HepG2 (cell line): Measurements from ENCODE around the gene AP3D1. TPM values are rescaled to one million over a fixed set of nuclear protein-coding genes. Genes with fewer than 3 reads are reported as not detected.

ENCODE experiments used
- ATAC-seq: fragments of 200-7000 bp; cut with Tn5 transposase; 3 replicates; pipeline ENCODE4 v1.9.1; 2020; ENCODE audit warnings: mild to moderate bottlenecking, moderate library complexity
- BruUV-seq: library from RNA; stranded (reverse); fragments of 400-500 nt; replicated peaks from 2 replicates; lab custom pipeline; 2021; lab: Mats Ljungman, UMichigan
- CTCF ChIA-PET: fragments of 300-600 bp; formaldehyde crosslinking; extraction: SDS; loops from one replicate; lab custom pipeline; 2021; ENCODE audit warnings: low total read pairs, inconsistent platforms, low intra/inter-chr PET ratio; lab: Yijun Ruan, JAX
- POLR2A ChIA-PET: fragments of 350-600 bp; sonication (Branson Sonifier 250); formaldehyde crosslinking; loops from one replicate; lab custom pipeline; 2020; ENCODE audit warnings: antibody characterized with exemption, inconsistent platforms; lab: Yijun Ruan, JAX
- DNase-seq: peaks from one replicate; pipeline ENCODE4 v3.0.0-alpha.2; 2015; ENCODE audit warnings: low spot score
- FAIRE-seq: peaks from 3 replicates; lab custom pipeline; 2011; peaks lifted over from hg19 to GRCh38; lab: Jason Lieb, UNC
- H2AFZ ChIP-seq: one replicate; pipeline ENCODE4 v1.6.1; 2011; ENCODE audit warnings: low read length, inconsistent platforms
- H3K27ac ChIP-seq: fragments of 300-600 bp; 3 replicates; pipeline ENCODE4 v1.8.0; 2011; ENCODE audit warnings: mixed run types, mild to moderate bottlenecking, mixed read lengths, low read length, inconsistent platforms; ENCODE audit not compliant: insufficient read depth; ENCODE audit errors: extremely low read length
- H3K27me3 ChIP-seq, 2 experiments: fragments of 200-600 bp in 1 of 2; 2 replicates in 1 of 2; 3 replicates in 1 of 2; pipeline versions ENCODE4 v1.6.0 to v1.8.0; 2011; ENCODE audit warnings: low read length in 2 of 2, mild to moderate bottlenecking in 2 of 2, moderate library complexity in 2 of 2, inconsistent platforms in 1 of 2; ENCODE audit not compliant: insufficient read depth in 2 of 2, control insufficient read depth in 1 of 2
- H3K36me3 ChIP-seq, 2 experiments: fragments of 200-600 bp in 1 of 2; replicated peaks in 1 of 2; 2 replicates in 1 of 2; 3 replicates in 1 of 2; pipeline versions ENCODE4 v1.5.1 to v1.8.0; 2011; ENCODE audit warnings: low read length in 2 of 2, inconsistent platforms in 1 of 2; ENCODE audit not compliant: insufficient read depth in 2 of 2, control insufficient read depth in 1 of 2
- H3K4me1 ChIP-seq: 2 replicates; pipeline ENCODE4 v1.5.1; 2012; ENCODE audit warnings: low read length, inconsistent platforms; ENCODE audit not compliant: insufficient read depth
- H3K4me2 ChIP-seq: 2 replicates; pipeline ENCODE4 v1.6.0; 2011; ENCODE audit warnings: low read depth, low read length, inconsistent platforms
- H3K4me3 ChIP-seq, 3 experiments: fragments of 200-600 bp in 1 of 3; sonication (generic), shearing (Covaris generic) in 1 of 3; replicated peaks in 1 of 3; 2 replicates each; pipeline ENCODE4 v1.5.1; 2011 to 2016; ENCODE audit warnings: low read length in 3 of 3, inconsistent platforms in 2 of 3, low read depth in 2 of 3, mild to moderate bottlenecking in 2 of 3, control low read depth in 1 of 3, mixed read lengths in 1 of 3; ENCODE audit not compliant: insufficient read depth in 1 of 3
- H3K79me2 ChIP-seq: one replicate; pipeline ENCODE4 v1.6.1; 2011; ENCODE audit warnings: low read length, inconsistent platforms; ENCODE audit not compliant: insufficient read depth
- H3K9ac ChIP-seq: 2 replicates; pipeline ENCODE4 v1.6.0; 2011; ENCODE audit warnings: mild to moderate bottlenecking, low read depth, low read length, inconsistent platforms; ENCODE audit not compliant: insufficient read depth
- H3K9me3 ChIP-seq: 2 replicates; pipeline ENCODE4 v1.5.1; 2012; ENCODE audit warnings: mild to moderate bottlenecking, low read length
- H4K20me1 ChIP-seq: 2 replicates; pipeline ENCODE4 v1.6.0; 2011; ENCODE audit warnings: inconsistent platforms, mild to moderate bottlenecking, low read length, moderate library complexity; ENCODE audit not compliant: insufficient read depth
- CENPX ChIP-seq: sonication (generic); formaldehyde crosslinking; IDR thresholded peaks from 2 replicates; pipeline ENCODE4 v1.9.0; 2021; ENCODE audit warnings: mild to moderate bottlenecking, missing genetic modification reagents, moderate library complexity
- KLF11 ChIP-seq: IDR thresholded peaks from 2 replicates; pipeline ENCODE4 v1.6.1; 2016; ENCODE audit warnings: missing compliant biosample characterization
- PLRG1 ChIP-seq: fragments of 450-650 bp; conservative IDR thresholded peaks from 2 replicates; pipeline ENCODE4 v1.6.1; 2016
- PRMT3 ChIP-seq: sonication (generic); formaldehyde crosslinking; IDR thresholded peaks from 2 replicates; pipeline ENCODE4 v1.8.1; 2022; ENCODE audit warnings: low read depth, mild to moderate bottlenecking, moderate library complexity, missing genetic modification reagents, borderline replicate concordance
- ZNF232 ChIP-seq: sonication (generic); formaldehyde crosslinking; IDR thresholded peaks from 2 replicates; pipeline ENCODE4 v1.4.0; 2020; ENCODE audit warnings: missing genetic modification reagents, borderline replicate concordance
- ZNF44 ChIP-seq: sonication (generic); formaldehyde crosslinking; IDR thresholded peaks from 2 replicates; pipeline ENCODE4 v1.5.1; 2020; ENCODE audit warnings: mild to moderate bottlenecking, missing genetic modification reagents
- ZNF550 ChIP-seq: sonication (generic); formaldehyde crosslinking; IDR thresholded peaks from 2 replicates; pipeline ENCODE4 v1.4.0; 2020; ENCODE audit warnings: mild to moderate bottlenecking, missing genetic modification reagents, borderline replicate concordance
- ZNF629 ChIP-seq: sonication (generic); formaldehyde crosslinking; conservative IDR thresholded peaks from 2 replicates; pipeline ENCODE4 v1.5.0; 2020; ENCODE audit warnings: missing genetic modification reagents
- ZNF772 ChIP-seq: sonication (generic); formaldehyde crosslinking; IDR thresholded peaks from 2 replicates; pipeline ENCODE4 v1.5.0; 2020; ENCODE audit warnings: mild to moderate bottlenecking, missing genetic modification reagents
- ZNF777 ChIP-seq: sonication (generic); formaldehyde crosslinking; IDR thresholded peaks from 2 replicates; pipeline ENCODE4 v1.4.0; 2020; ENCODE audit warnings: missing genetic modification reagents
- ZNF878 ChIP-seq: sonication (generic); formaldehyde crosslinking; IDR thresholded peaks from 2 replicates; pipeline ENCODE4 v1.8.1; 2023; ENCODE audit warnings: mild to moderate bottlenecking, missing genetic modification reagents, moderate library complexity
- ZSCAN25 ChIP-seq: sonication (generic); formaldehyde crosslinking; IDR thresholded peaks from 2 replicates; pipeline ENCODE4 v1.8.0; 2022; ENCODE audit warnings: mild to moderate bottlenecking, missing genetic modification reagents
- ZUFSP ChIP-seq: sonication (generic); formaldehyde crosslinking; IDR thresholded peaks from 2 replicates; pipeline ENCODE4 v1.9.0; 2021; ENCODE audit warnings: missing genetic modification reagents, mild to moderate bottlenecking, borderline replicate concordance
- WGBS: methylation state at CpG from one replicate; pipeline ENCODE4 v1.1.6; 2017; ENCODE audit warnings: low lambda C conversion rate; 5-methylcytosine and 5-hydroxymethylcytosine counted together
- in situ Hi-C: cut with HindIII; loops from 2 replicates; pipeline ENCODE4 v1.10.0; 2017; ENCODE audit warnings: low pct_unique_long_range_greater_than_20kb; ENCODE audit not compliant: extremely low pct_ligation_motif_present
- intact Hi-C: fragments of 100-400 bp; cut with micrococcal nuclease; formaldehyde crosslinking; loops from one replicate; pipeline ENCODE4 v1.10.0; 2022; ENCODE audit not compliant: unreplicated experiment
- polyA plus RNA-seq, 8 experiments: library from polyadenylated mRNA; depleted of rRNA in 3 of 8; stranded (reverse) in 7 of 8; unstranded in 1 of 8; fragments of >200 nt; fragmentation: Illumina TruSeq in 4 of 8; extraction: Trizol in 4 of 8; gene quantifications; 2 replicates each; pipeline versions ENCODE4 v1.2.1 to v1.2.3, GENCODE V29; 2011 to 2016; ENCODE audit warnings: low read depth in 4 of 8, missing spikeins in 1 of 8, mixed read lengths in 1 of 8; ENCODE audit not compliant: insufficient read depth in 1 of 8
- total RNA-seq, 5 experiments: library from RNA; depleted of rRNA; stranded (reverse); fragments of >200 nt; fragmentation: Illumina TruSeq; extraction: Trizol; gene quantifications; 2 replicates each; pipeline ENCODE4 v1.2.3, GENCODE V29; 2016; ENCODE audit warnings: low read depth in 1 of 5
- TF ChIP-seq, protein P1 (sequence below): sonication (generic); formaldehyde crosslinking; IDR thresholded peaks from 2 replicates; pipeline ENCODE4 v1.4.0; 2020; ENCODE audit warnings: mild to moderate bottlenecking, missing genetic modification reagents

Gene AP3D1
- total and polyA plus RNA-seq, 2 of the 13 experiments (the other 11 are each of a cell fraction or from before 2014, with no cell fraction given): 68.0 to 82.6 TPM

- POLR2A ChIA-PET: interaction anchor here (0.6 to 3.8 kb wide), 7 partner anchors 7 to 40 kb away, joined by 3 to 40 read pairs (median 4); partner anchors contain the start of gene MKNK2
- in situ Hi-C loops (no loop called here), intact Hi-C loops (no loop called here)
- peak overlapping the region; percentile 100 for H3K27ac ChIP-seq
- H2AFZ ChIP-seq: no peak overlapping the region
- no peaks in the 10 kb centered on the region for H3K36me3 ChIP-seq
- no peak for FAIRE-seq
- peak overlapping the region; percentile 95 for H3K9ac ChIP-seq
- WGBS: 87% methylated on average over 27 of the region's 27 CpGs
- TF ChIP-seq ZNF777 (CRISPR knock-in tag): no peak
- TF ChIP-seq ZSCAN25 (CRISPR knock-in tag): no peak
- TF ChIP-seq PRMT3: 0 out of 2 replicates have a peak, but pooled peaks have one; percentile 21
- peak; percentile 10; the same call in 1 of the 2 replicates for TF ChIP-seq ZNF878
- no peak for DNase-seq
- H3K79me2 ChIP-seq: no peaks in the 10 kb centered on the region
- H3K4me2 ChIP-seq: peak overlapping the region; percentile 97
- H4K20me1 ChIP-seq: no peaks in the 10 kb centered on the region
- BruUV-seq: no TSS peak
- no peak for ATAC-seq
- peak overlapping the region; percentile 61 to 86 (median 76); a peak in 5 of 6 replicates for H3K4me3 ChIP-seq
- CTCF ChIA-PET: no interaction called here
- no peaks in the 10 kb centered on the region; a peak in 1 of 5 replicates for H3K27me3 ChIP-seq
- no peaks in the 10 kb centered on the region for H3K9me3 ChIP-seq
- peaks cover 78% of the 10 kb centered on the region for H3K4me1 ChIP-seq
These were observed 92.6 kb downstream of the AP3D1 start for GRCh38 chr19:2058570-2059421.

DNA sequence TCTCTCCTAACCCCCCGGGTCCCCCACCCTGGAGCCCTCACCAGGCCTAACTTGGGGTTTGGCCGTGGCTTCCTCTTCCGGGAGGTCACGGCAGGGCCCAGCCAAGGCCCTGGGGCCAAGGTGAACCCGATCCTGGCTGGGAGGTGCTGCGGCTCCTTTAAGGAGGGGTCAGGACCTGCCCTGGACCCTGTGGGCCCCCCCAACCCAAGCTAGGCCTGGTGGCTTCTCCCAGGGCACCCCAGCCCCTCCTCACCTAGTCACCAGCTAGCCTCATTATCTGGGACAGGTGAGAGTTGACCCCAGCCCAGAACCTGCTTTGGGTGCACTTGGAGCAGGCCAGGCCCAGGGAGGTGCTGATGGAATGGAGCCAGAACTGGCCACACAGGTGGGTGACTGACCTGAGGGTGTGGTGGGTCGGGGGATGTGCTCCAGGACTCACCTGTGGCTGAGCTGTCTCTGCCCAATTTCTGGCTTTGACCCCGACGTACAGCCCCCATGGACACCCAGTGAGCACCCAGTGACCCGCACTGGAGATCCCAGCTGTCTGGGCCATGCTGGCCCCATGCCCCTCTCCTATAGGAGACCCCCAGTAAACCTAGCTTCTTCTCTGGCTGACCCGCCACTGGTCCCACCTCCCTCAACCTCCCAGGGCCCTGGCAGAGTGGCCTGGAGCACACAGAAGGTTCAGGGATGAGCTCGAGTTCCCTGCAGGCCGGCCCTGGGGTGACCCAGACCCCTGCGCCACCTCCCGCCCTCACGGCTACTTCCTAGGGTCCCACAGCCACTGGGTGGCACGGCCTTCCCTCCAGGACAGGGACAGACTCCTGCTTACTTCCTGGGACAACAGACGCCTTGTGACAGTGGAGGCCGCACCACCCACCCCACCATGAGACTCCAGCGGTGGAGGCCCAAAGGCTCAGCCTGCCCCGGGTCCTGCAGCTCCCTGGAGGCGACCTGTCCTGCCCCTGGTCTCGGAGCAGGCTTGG, 93.6 kb downstream of the AP3D1 start:
- ChIA-PET POLR2A (interaction anchor here (0.6 to 3.8 kb wide), 2 partner anchors 8 to 311 kb away, joined by 3 to 26 read pairs; no protein-coding TSS in a partner anchor), CTCF (no interaction called here)
- no peak for ATAC-seq
- 93% methylated on average over 7 of the region's 23 CpGs for WGBS
- Histone ChIP-seq H3K79me2 (no peaks in the 10 kb centered on the region), H3K27ac (peak overlapping the region; percentile 100), H3K4me1 (peaks cover 81% of the 10 kb centered on the region), H3K36me3 (no peaks in the 10 kb centered on the region), H3K9me3 (no peaks in the 10 kb centered on the region), H2AFZ (no peak overlapping the region), H3K4me2 (no peak overlapping the region), H3K4me3 (no peak overlapping the region), H3K27me3 (no peaks in the 10 kb centered on the region; a peak in 1 of 5 replicates), H3K9ac (no peak overlapping the region), H4K20me1 (no peaks in the 10 kb centered on the region)
- no peak for FAIRE-seq
- DNase-seq: no peak
- intact Hi-C loops (no loop called here), in situ Hi-C loops (no loop called here)
- no TSS peak for BruUV-seq
- no peak for TF ChIP-seq ZNF44
- TF ChIP-seq ZNF550: no peak
- TF ChIP-seq ZNF232 (CRISPR knock-in tag): no peak
- no peak for TF ChIP-seq PLRG1
- TF ChIP-seq KLF11 (CRISPR knock-in tag): no peak
- TF ChIP-seq ZUFSP (CRISPR knock-in tag): no peak
- TF ChIP-seq ZNF629: no peak
- TF ChIP-seq, protein P1, sequence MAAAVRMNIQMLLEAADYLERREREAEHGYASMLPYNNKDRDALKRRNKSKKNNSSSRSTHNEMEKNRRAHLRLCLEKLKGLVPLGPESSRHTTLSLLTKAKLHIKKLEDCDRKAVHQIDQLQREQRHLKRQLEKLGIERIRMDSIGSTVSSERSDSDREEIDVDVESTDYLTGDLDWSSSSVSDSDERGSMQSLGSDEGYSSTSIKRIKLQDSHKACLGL (CRISPR knock-in tag): no peak
- TF ChIP-seq CENPX (CRISPR knock-in tag): no peak
- TF ChIP-seq ZNF772 (CRISPR knock-in tag): no peak
